Measurements from ENCODE around the gene GLIPR2.
"Not testable (repeated sequence)": the region's sequence is repeated elsewhere in the genome, so short reads cannot be mapped to it uniquely, and the experiment has no call there.

DNA sequence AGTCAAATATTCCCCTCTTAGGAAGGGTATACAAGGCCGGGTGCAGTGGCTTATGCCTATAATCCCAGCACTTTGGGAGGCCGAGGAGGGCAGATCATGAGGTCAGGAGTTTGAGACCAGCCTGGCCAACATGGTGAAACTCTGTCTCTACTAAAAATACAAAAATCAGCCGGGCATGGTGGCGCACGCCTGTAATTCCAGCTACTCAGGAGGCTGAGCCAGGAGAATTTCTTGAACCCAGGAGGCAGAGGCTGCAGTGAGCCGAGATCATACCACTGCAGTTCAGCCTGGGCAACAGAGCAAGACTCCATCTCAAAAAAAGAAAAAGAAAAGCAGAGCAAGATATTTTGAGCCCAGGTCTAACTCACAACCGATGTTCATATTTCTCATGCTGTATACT, 4.9 kb upstream of the GLIPR2 start:
- not testable (repeated sequence) for TF ChIP-seq CTCF (conservative IDR thresholded peaks at IDR 0.05); ZFX (IDR thresholded peaks at IDR 0.05)
